Hepatocyte (in vitro differentiated cells): ENCODE data around the gene HOPX.

ENCODE experiments used
- CTCF ChIP-seq: fragments of 200-600 bp; sonication (generic); IDR thresholded peaks from 2 replicates; pipeline ENCODE4 v1.5.1; 2016; ENCODE audit warnings: antibody characterized with exemption, mild to moderate bottlenecking; ENCODE audit not compliant: poor library complexity
- EZH2 ChIP-seq: fragments of 200-600 bp; sonication (generic); IDR thresholded peaks from 2 replicates; pipeline ENCODE4 v1.6.1; 2016; ENCODE audit warnings: antibody characterized with exemption, mild to moderate bottlenecking, borderline replicate concordance

- TF ChIP-seq CTCF: no peak
- no peak for TF ChIP-seq EZH2
Observed at GRCh38 chr4:56655627-56656345, 25.3 kb downstream of the HOPX start.
